ENCODE data around the gene SORCS1. TPM values are rescaled to one million over a fixed set of nuclear protein-coding genes. Genes with fewer than 3 reads are reported as not detected.

Gene SORCS1
- total RNA-seq, 1 experiment from 2014 or later: not detected

GRCh38 chr10:107022600-107023354 lies 141.7 kb downstream of the SORCS1 start:
- Mint-ChIP-seq H3K36me3 (ENCODE audit: insufficient read depth, unreplicated experiment) (no peaks in the 10 kb centered on the region), H3K27ac (ENCODE audit: unreplicated experiment) (no peak overlapping the region), H3K4me3 (ENCODE audit: unreplicated experiment) (no peak overlapping the region), H3K9me3 (ENCODE audit: unreplicated experiment) (no peaks in the 10 kb centered on the region), H3K27me3 (ENCODE audit: insufficient read depth, unreplicated experiment) (no peaks in the 10 kb centered on the region), H3K4me1 (ENCODE audit: low read depth, unreplicated experiment) (no peaks in the 10 kb centered on the region)
- intact Hi-C loops (cut with micrococcal nuclease; ENCODE audit: unreplicated experiment): no loop called here
- no TSS peak for BruUV-seq (replicated peaks)
- ChIA-PET POLR2A (no interaction called here), CTCF (no interaction called here)
- DNase-seq: no peak
- TF ChIP-seq CTCF (IDR thresholded peaks at IDR 0.05; ENCODE audit: insufficient read depth in 1 of 2, low read depth in 1 of 2, low read length in 1 of 2, severe bottlenecking in 1 of 2, unreplicated experiment in 1 of 2): no peak
- H3K4me1 ChIP-seq: no peaks in the 10 kb centered on the region
- no peak overlapping the region for H3K4me3 ChIP-seq (ENCODE audit: low read depth, low read length)
- H3K27me3 ChIP-seq (replicated peaks; ENCODE audit: control insufficient read depth, insufficient read depth, low read length): no peaks in the 10 kb centered on the region
- no peaks in the 10 kb centered on the region for H3K36me3 ChIP-seq (ENCODE audit: control insufficient read depth, insufficient read depth, low read length)
- no peaks in the 10 kb centered on the region for H3K9me3 ChIP-seq

- intact Hi-C loops (cut with micrococcal nuclease; ENCODE audit: unreplicated experiment): no loop called here
- Histone ChIP-seq H3K36me3 (ENCODE audit: control insufficient read depth, insufficient read depth, low read length) (no peaks in the 10 kb centered on the region), H3K4me1 (no peaks in the 10 kb centered on the region), H3K9me3 (no peaks in the 10 kb centered on the region), H3K27me3 (replicated peaks; ENCODE audit: control insufficient read depth, insufficient read depth, low read length) (no peaks in the 10 kb centered on the region), H3K4me3 (ENCODE audit: low read depth, low read length) (no peak overlapping the region)
- no peak overlapping the region for H3K27ac Mint-ChIP-seq (ENCODE audit: unreplicated experiment)
- CTCF ChIA-PET: no interaction called here
- H3K4me1 Mint-ChIP-seq (ENCODE audit: low read depth, unreplicated experiment): no peaks in the 10 kb centered on the region
- DNase-seq: no peak
- POLR2A ChIA-PET: no interaction called here
- TF ChIP-seq CTCF (IDR thresholded peaks at IDR 0.05; ENCODE audit: insufficient read depth in 1 of 2, low read depth in 1 of 2, low read length in 1 of 2, severe bottlenecking in 1 of 2, unreplicated experiment in 1 of 2): no peak
- no TSS peak for BruUV-seq (replicated peaks)
- H3K27me3 Mint-ChIP-seq (ENCODE audit: insufficient read depth, unreplicated experiment): peaks cover 2% of the 10 kb centered on the region
- H3K4me3 Mint-ChIP-seq (ENCODE audit: unreplicated experiment): no peak overlapping the region
- H3K9me3 Mint-ChIP-seq (ENCODE audit: unreplicated experiment): no peaks in the 10 kb centered on the region
- H3K36me3 Mint-ChIP-seq (ENCODE audit: insufficient read depth, unreplicated experiment): no peaks in the 10 kb centered on the region
Observed at GRCh38 chr10:107019154-107019553, 145.4 kb downstream of the SORCS1 start.

GRCh38 chr10:107013258-107014006 lies 151.1 kb downstream of the SORCS1 start:
- no peaks in the 10 kb centered on the region for H3K9me3 Mint-ChIP-seq (ENCODE audit: unreplicated experiment)
- no peak overlapping the region for H3K27ac Mint-ChIP-seq (ENCODE audit: unreplicated experiment)
- H3K36me3 Mint-ChIP-seq (ENCODE audit: insufficient read depth, unreplicated experiment): no peaks in the 10 kb centered on the region
- TF ChIP-seq CTCF (IDR thresholded peaks at IDR 0.05; ENCODE audit: insufficient read depth in 1 of 2, low read depth in 1 of 2, low read length in 1 of 2, severe bottlenecking in 1 of 2, unreplicated experiment in 1 of 2): no peak
- POLR2A ChIA-PET: no interaction called here
- no peaks in the 10 kb centered on the region for H3K9me3 ChIP-seq
- no peak overlapping the region for H3K4me3 Mint-ChIP-seq (ENCODE audit: unreplicated experiment)
- BruUV-seq (replicated peaks): no TSS peak
- CTCF ChIA-PET: no interaction called here
- no peaks in the 10 kb centered on the region for H3K27me3 ChIP-seq (replicated peaks; ENCODE audit: control insufficient read depth, insufficient read depth, low read length)
- H3K4me3 ChIP-seq (ENCODE audit: low read depth, low read length): no peak overlapping the region
- H3K4me1 ChIP-seq: no peaks in the 10 kb centered on the region
- intact Hi-C loops (cut with micrococcal nuclease; ENCODE audit: unreplicated experiment): no loop called here
- no peaks in the 10 kb centered on the region for H3K36me3 ChIP-seq (ENCODE audit: control insufficient read depth, insufficient read depth, low read length)
- peaks cover 2% of the 10 kb centered on the region for H3K27me3 Mint-ChIP-seq (ENCODE audit: insufficient read depth, unreplicated experiment)
- H3K4me1 Mint-ChIP-seq (ENCODE audit: low read depth, unreplicated experiment): no peaks in the 10 kb centered on the region
- no peak for DNase-seq

All from Caco-2 (cell line).